ENCODE results near the gene PIBF1. TPM values are rescaled to one million over a fixed set of nuclear protein-coding genes. Genes with fewer than 3 reads are reported as not detected.

Gene PIBF1
- total RNA-seq, 1 experiment from 2014 or later = 4.8 TPM

DNA sequence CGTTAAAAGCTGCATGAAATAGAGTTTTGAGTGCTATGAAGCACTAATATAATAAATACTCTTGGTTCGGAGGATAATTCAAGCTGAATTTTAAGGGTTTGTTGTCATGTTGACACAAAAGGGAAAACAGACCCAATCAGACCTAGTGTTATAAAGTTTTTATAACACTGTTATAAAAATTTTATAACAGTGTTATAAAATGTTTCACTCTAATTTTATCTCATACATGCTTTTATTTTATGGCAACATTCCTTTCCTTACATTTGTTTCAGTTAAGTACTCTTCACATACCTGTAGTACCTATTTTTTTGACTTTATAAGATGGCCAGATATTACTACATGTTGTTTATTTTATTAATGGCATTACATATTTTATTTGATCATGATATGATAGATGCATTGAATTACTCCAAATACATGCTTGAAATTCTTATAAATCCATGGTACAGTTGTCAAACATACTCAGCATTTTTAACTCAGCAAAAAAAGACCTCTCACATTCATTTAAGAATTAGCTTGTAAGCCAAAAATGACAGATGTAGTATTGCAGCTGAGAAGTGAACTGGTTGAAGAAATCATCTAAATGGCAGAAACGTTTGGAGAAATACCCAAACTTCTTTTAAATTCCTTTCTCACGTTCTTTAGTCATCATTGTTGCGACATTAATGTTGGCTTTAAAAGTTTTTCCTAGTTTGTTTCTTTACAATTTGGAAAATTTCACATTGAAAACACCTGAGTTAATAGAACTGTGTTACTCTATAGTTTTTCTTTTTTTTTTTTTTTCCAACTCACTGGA is 104.5 kb downstream of the PIBF1 start:
- Histone ChIP-seq H3K79me2 (ENCODE audit: low read length) (no peaks in the 10 kb centered on the region), H3K4me1 (ENCODE audit: insufficient read depth, low read length) (peaks cover 6% of the 10 kb centered on the region), H3K9me3 (ENCODE audit: low read length) (no peaks in the 10 kb centered on the region), H3K27ac (ENCODE audit: low read length) (no peak overlapping the region), H3K9ac (ENCODE audit: low read length) (no peak overlapping the region), H4K20me1 (ENCODE audit: low read length) (no peaks in the 10 kb centered on the region), H3K4me3 (ENCODE audit: low read length) (no peak overlapping the region), H3F3A (ENCODE audit: low read length, unreplicated experiment) (no peaks in the 10 kb centered on the region), H3K9me2 (replicated peaks; ENCODE audit: low read length) (no peaks in the 10 kb centered on the region), H3K36me3 (ENCODE audit: low read depth, low read length) (no peaks in the 10 kb centered on the region), H2AFZ (ENCODE audit: low read length) (no peak overlapping the region), H3K4me2 (ENCODE audit: low read length) (no peak overlapping the region), H3K27me3 (ENCODE audit: low read length) (no peaks in the 10 kb centered on the region)
- TF ChIP-seq CTCF (conservative IDR thresholded peaks at IDR 0.05; ENCODE audit: low read depth, low read length) (no peak), EZH2 (IDR thresholded peaks at IDR 0.05; ENCODE audit: low read length, unreplicated experiment) (no peak), EZH2phosphoT487 (IDR thresholded peaks at IDR 0.05; ENCODE audit: borderline replicate concordance, low read length) (no peak)
- CTCF ChIA-PET = no interaction called here
- DNase-seq = no peak
- BruUV-seq (replicated peaks) = no TSS peak
- intact Hi-C loops (cut with micrococcal nuclease) = no loop called here
- no peak for ATAC-seq
- POLR2A ChIA-PET (ENCODE audit: unreplicated experiment) = interaction anchor here (0.6 kb wide), 1 partner anchor 114 kb away, joined by 3 read pairs; no protein-coding TSS in a partner anchor

- Histone ChIP-seq H3K79me2 (ENCODE audit: low read length) (no peaks in the 10 kb centered on the region), H3K4me3 (ENCODE audit: low read length) (no peak overlapping the region), H3K9me2 (replicated peaks; ENCODE audit: low read length) (no peaks in the 10 kb centered on the region), H3K4me1 (ENCODE audit: insufficient read depth, low read length) (peaks cover 6% of the 10 kb centered on the region), H3K27me3 (ENCODE audit: low read length) (no peaks in the 10 kb centered on the region), H4K20me1 (ENCODE audit: low read length) (no peaks in the 10 kb centered on the region), H3K4me2 (ENCODE audit: low read length) (no peak overlapping the region), H3K36me3 (ENCODE audit: low read depth, low read length) (no peaks in the 10 kb centered on the region), H3K9ac (ENCODE audit: low read length) (no peak overlapping the region), H3K9me3 (ENCODE audit: low read length) (no peaks in the 10 kb centered on the region), H3K27ac (ENCODE audit: low read length) (no peak overlapping the region), H2AFZ (ENCODE audit: low read length) (no peak overlapping the region), H3F3A (ENCODE audit: low read length, unreplicated experiment) (no peaks in the 10 kb centered on the region)
- no peak for ATAC-seq
- intact Hi-C loops (cut with micrococcal nuclease) = no loop called here
- TF ChIP-seq EZH2 (IDR thresholded peaks at IDR 0.05; ENCODE audit: low read length, unreplicated experiment) (no peak), CTCF (conservative IDR thresholded peaks at IDR 0.05; ENCODE audit: low read depth, low read length) (no peak), EZH2phosphoT487 (IDR thresholded peaks at IDR 0.05; ENCODE audit: borderline replicate concordance, low read length) (no peak)
- no TSS peak for BruUV-seq (replicated peaks)
- ChIA-PET CTCF (no interaction called here), POLR2A (ENCODE audit: unreplicated experiment) (no interaction called here)
- DNase-seq = no peak
These were observed 107.6 kb downstream of the PIBF1 start for GRCh38 chr13:72889495-72889894.

- no TSS peak for BruUV-seq (replicated peaks)
- no peak overlapping the region for H3K27ac ChIP-seq (ENCODE audit: low read length)
- no peak overlapping the region for H3K9ac ChIP-seq (ENCODE audit: low read length)
- ChIA-PET POLR2A (ENCODE audit: unreplicated experiment) (no interaction called here), CTCF (no interaction called here)
- no peak; the same call in 1 of the 2 replicates for ATAC-seq
- no peaks in the 10 kb centered on the region for H3K79me2 ChIP-seq (ENCODE audit: low read length)
- no peak overlapping the region for H3K4me2 ChIP-seq (ENCODE audit: low read length)
- no peak overlapping the region for H3K4me3 ChIP-seq (ENCODE audit: low read length)
- no peak overlapping the region for H2AFZ ChIP-seq (ENCODE audit: low read length)
- TF ChIP-seq EZH2 (IDR thresholded peaks at IDR 0.05; ENCODE audit: low read length, unreplicated experiment) = no peak
- TF ChIP-seq CTCF (conservative IDR thresholded peaks at IDR 0.05; ENCODE audit: low read depth, low read length) = no peak
- no peak for TF ChIP-seq EZH2phosphoT487 (IDR thresholded peaks at IDR 0.05; ENCODE audit: borderline replicate concordance, low read length)
- no peaks in the 10 kb centered on the region for H3K36me3 ChIP-seq (ENCODE audit: low read depth, low read length)
- no peaks in the 10 kb centered on the region for H3K9me3 ChIP-seq (ENCODE audit: low read length)
- H3F3A ChIP-seq (ENCODE audit: low read length, unreplicated experiment) = no peaks in the 10 kb centered on the region
- intact Hi-C loops (cut with micrococcal nuclease) = no loop called here
- peaks cover 6% of the 10 kb centered on the region for H3K4me1 ChIP-seq (ENCODE audit: insufficient read depth, low read length)
- no peaks in the 10 kb centered on the region for H3K27me3 ChIP-seq (ENCODE audit: low read length)
- DNase-seq = peak; percentile 9
- no peaks in the 10 kb centered on the region for H3K9me2 ChIP-seq (replicated peaks; ENCODE audit: low read length)
- H4K20me1 ChIP-seq (ENCODE audit: low read length) = no peaks in the 10 kb centered on the region
These were observed 108.6 kb downstream of the PIBF1 start for GRCh38 chr13:72890546-72890945.

All from PC-3 (cell line).